Activated gamma-delta T cell treated with Interleukin-2 at 50 U/mL for 16 hours (primary cell): Measurements from ENCODE around the gene USP8.

Source experiments
- DNase-seq: peaks from one replicate; pipeline ENCODE4 v3.0.0-alpha.2; 2020

USP8 gene

GRCh38 chr15:50546566-50546965 is 122.4 kb downstream of the USP8 start, which contains the start of gene USP50:
Gene USP50, minus strand, starts transcription at chr15:50546666. Its CDS starts 141 bp downstream, at chr15:50546525.
- no peak for DNase-seq

- DNase-seq = no peak
Measured at GRCh38 chr15:50549326-50549725, 125.1 kb downstream of the USP8 start.

- no peak for DNase-seq
Measured at GRCh38 chr15:50552238-50552637, 128.0 kb downstream of the USP8 start.

GRCh38 chr15:50556642-50557371 is 132.6 kb downstream of the USP8 start:
- no peak for DNase-seq

GRCh38 chr15:50558012-50558411 is 133.8 kb downstream of the USP8 start:
- no peak for DNase-seq

GRCh38 chr15:50562735-50563640 is 138.8 kb downstream of the USP8 start:
- no peak for DNase-seq

GRCh38 chr15:50563756-50564155 is 139.6 kb downstream of the USP8 start:
- DNase-seq = no peak
